Keratinocyte (primary cell): ENCODE measurements around the gene ACTMAP.

Source experiments
- EZH2 ChIP-seq: IDR thresholded peaks from one replicate; pipeline ENCODE4 v1.6.1; 2012; ENCODE audit warnings: inconsistent platforms, mild to moderate bottlenecking, low read length, moderate library complexity
- TF ChIP-seq, protein P1 (sequence below), 3 experiments: IDR thresholded peaks in 1 of 3; conservative IDR thresholded peaks in 1 of 3; optimal IDR thresholded peaks in 1 of 3; 2 replicates in 2 of 3; 3 replicates in 1 of 3; pipeline versions ENCODE3 to v1.5.1; 2011; ENCODE audit warnings: low read length in 3 of 3, mild to moderate bottlenecking in 3 of 3, moderate library complexity in 2 of 3, control low read depth in 1 of 3, inconsistent platforms in 1 of 3; ENCODE audit not compliant: insufficient read depth in 2 of 3; ENCODE audit errors: extremely low read depth in 1 of 3

DNA sequence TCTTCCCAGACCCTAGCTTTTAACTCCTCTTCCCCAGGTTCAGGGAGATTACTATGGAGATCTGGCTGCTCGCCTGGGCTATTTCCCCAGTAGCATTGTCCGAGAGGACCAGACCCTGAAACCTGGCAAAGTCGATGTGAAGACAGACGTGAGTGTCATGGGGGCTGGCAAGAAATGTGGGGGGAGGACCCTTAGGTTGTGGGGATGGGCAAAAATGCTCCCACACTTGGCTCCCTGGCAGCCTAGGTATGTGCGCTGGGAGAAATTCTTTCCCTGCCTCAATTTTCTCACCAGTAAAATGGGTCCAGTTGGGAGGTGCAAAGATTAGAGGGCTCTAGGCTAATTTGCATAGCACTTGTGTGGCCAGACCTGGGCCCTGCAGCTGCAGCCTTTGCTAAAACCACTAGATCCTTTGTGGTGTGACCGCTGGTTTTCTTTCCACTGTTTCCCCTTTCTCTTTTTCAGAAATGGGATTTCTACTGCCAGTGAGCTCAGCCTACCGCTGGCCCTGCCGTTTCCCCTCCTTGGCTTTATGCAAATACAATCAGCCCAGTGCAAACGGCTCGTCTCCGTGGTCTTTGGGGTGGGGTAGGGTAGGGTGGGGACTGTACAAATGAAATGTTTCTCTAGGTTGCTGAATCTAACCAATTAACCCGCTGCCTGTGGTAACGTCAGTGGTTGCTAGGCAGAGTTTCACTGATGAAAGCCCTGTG lies 26.8 kb upstream of the ACTMAP start:
- no peak for TF ChIP-seq EZH2
- TF ChIP-seq, protein P1, sequence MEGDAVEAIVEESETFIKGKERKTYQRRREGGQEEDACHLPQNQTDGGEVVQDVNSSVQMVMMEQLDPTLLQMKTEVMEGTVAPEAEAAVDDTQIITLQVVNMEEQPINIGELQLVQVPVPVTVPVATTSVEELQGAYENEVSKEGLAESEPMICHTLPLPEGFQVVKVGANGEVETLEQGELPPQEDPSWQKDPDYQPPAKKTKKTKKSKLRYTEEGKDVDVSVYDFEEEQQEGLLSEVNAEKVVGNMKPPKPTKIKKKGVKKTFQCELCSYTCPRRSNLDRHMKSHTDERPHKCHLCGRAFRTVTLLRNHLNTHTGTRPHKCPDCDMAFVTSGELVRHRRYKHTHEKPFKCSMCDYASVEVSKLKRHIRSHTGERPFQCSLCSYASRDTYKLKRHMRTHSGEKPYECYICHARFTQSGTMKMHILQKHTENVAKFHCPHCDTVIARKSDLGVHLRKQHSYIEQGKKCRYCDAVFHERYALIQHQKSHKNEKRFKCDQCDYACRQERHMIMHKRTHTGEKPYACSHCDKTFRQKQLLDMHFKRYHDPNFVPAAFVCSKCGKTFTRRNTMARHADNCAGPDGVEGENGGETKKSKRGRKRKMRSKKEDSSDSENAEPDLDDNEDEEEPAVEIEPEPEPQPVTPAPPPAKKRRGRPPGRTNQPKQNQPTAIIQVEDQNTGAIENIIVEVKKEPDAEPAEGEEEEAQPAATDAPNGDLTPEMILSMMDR (optimal IDR thresholded peaks at IDR 0.05 in 1 of 3, IDR thresholded peaks at IDR 0.05 in 1 of 3, conservative IDR thresholded peaks at IDR 0.05 in 1 of 3; ENCODE audit: extremely low read depth in 1 of 3, insufficient read depth in 2 of 3, low read length in 3 of 3): no peak
